Dermis microvascular lymphatic vessel endothelial cell (primary cell): ENCODE measurements around the gene UMPS. TPM values are rescaled to one million over a fixed set of nuclear protein-coding genes. Genes with fewer than 3 reads are reported as not detected.

Experiments used
- total RNA-seq: library from RNA; depleted of rRNA; stranded (reverse); fragments of >200 nt; gene quantifications from 2 replicates; pipeline ENCODE4 v1.2.1, GENCODE V29; 2014

Gene UMPS
- total RNA-seq, 1 donor from 2014 or later = 22.0 TPM

Other genes with a start within 250 kb of the UMPS start
- gene ITGB5, start 156.9 kb downstream of the UMPS start, total RNA-seq = 51.0 and 70.0 TPM in 2 replicates
- not detected in 2 replicates for gene MUC13, start 204.3 kb downstream of the UMPS start, total RNA-seq